Measurements from ENCODE around the gene POU2F1. TPM values are rescaled to one million over a fixed set of nuclear protein-coding genes. Genes with fewer than 3 reads are reported as not detected.
"Not testable (repeated sequence)": the region's sequence is repeated elsewhere in the genome, so short reads cannot be mapped to it uniquely, and the experiment has no call there.

The POU2F1 gene
- total RNA-seq, 1 experiment from 2014 or later, result 6.0 TPM

- no peak for DNase-seq (ENCODE audit: low spot score)
Observed at GRCh38 chr1:167312871-167313270, 92.2 kb downstream of the POU2F1 start.

GRCh38 chr1:167314671-167315070 lies 94.0 kb downstream of the POU2F1 start:
- no peak for DNase-seq (ENCODE audit: low spot score)

- DNase-seq (ENCODE audit: low spot score), result no peak
Observed at GRCh38 chr1:167317463-167317862, 96.8 kb downstream of the POU2F1 start.

GRCh38 chr1:167319206-167319605 lies 98.5 kb downstream of the POU2F1 start:
- DNase-seq (ENCODE audit: low spot score), result not testable (repeated sequence)

GRCh38 chr1:167322483-167322882 lies 101.8 kb downstream of the POU2F1 start:
- no peak for DNase-seq (ENCODE audit: low spot score)

GRCh38 chr1:167325151-167325550 lies 104.5 kb downstream of the POU2F1 start:
- no peak for DNase-seq (ENCODE audit: low spot score)

GRCh38 chr1:167328306-167328815 lies 107.7 kb downstream of the POU2F1 start:
- no peak for DNase-seq (ENCODE audit: low spot score)

- DNase-seq (ENCODE audit: low spot score), result no peak
Observed at GRCh38 chr1:167328816-167329483, 108.3 kb downstream of the POU2F1 start.

GRCh38 chr1:167330601-167331293 lies 110.1 kb downstream of the POU2F1 start:
- DNase-seq (ENCODE audit: low spot score), result no peak

GRCh38 chr1:167331650-167332049 lies 111.0 kb downstream of the POU2F1 start:
- DNase-seq (ENCODE audit: low spot score), result no peak

GRCh38 chr1:167332503-167332902 lies 111.8 kb downstream of the POU2F1 start:
- no peak for DNase-seq (ENCODE audit: low spot score)

GRCh38 chr1:167333124-167333523 lies 112.4 kb downstream of the POU2F1 start:
- DNase-seq (ENCODE audit: low spot score), result no peak

GRCh38 chr1:167333703-167334102 lies 113.0 kb downstream of the POU2F1 start:
- no peak for DNase-seq (ENCODE audit: low spot score)

GRCh38 chr1:167339405-167339804 lies 118.7 kb downstream of the POU2F1 start:
- no peak for DNase-seq (ENCODE audit: low spot score)

- no peak for DNase-seq (ENCODE audit: low spot score)
Observed at GRCh38 chr1:167342846-167343245, 122.2 kb downstream of the POU2F1 start.

GRCh38 chr1:167344112-167344511 lies 123.4 kb downstream of the POU2F1 start:
- DNase-seq (ENCODE audit: low spot score), result no peak

- no peak for DNase-seq (ENCODE audit: low spot score)
Observed at GRCh38 chr1:167344615-167345385, 124.1 kb downstream of the POU2F1 start.

- DNase-seq (ENCODE audit: low spot score), result no peak
Observed at GRCh38 chr1:167345386-167345733, 124.7 kb downstream of the POU2F1 start.

GRCh38 chr1:167357305-167357704 lies 136.6 kb downstream of the POU2F1 start:
- no peak for DNase-seq (ENCODE audit: low spot score)

GRCh38 chr1:167359295-167359694 lies 138.6 kb downstream of the POU2F1 start:
- no peak for DNase-seq (ENCODE audit: low spot score)

- DNase-seq (ENCODE audit: low spot score), result no peak
Observed at GRCh38 chr1:167360120-167360519, 139.4 kb downstream of the POU2F1 start.

- no peak for DNase-seq (ENCODE audit: low spot score)
Observed at GRCh38 chr1:167362638-167363037, 142.0 kb downstream of the POU2F1 start.

GRCh38 chr1:167364826-167365225 lies 144.1 kb downstream of the POU2F1 start:
- DNase-seq (ENCODE audit: low spot score), result no peak
